ENCODE results near the gene DIS3. TPM values are rescaled to one million over a fixed set of nuclear protein-coding genes. Genes with fewer than 3 reads are reported as not detected.
"Not testable (repeated sequence)": the region's sequence is repeated elsewhere in the genome, so short reads cannot be mapped to it uniquely, and the experiment has no call there.

DIS3 gene, protein sequence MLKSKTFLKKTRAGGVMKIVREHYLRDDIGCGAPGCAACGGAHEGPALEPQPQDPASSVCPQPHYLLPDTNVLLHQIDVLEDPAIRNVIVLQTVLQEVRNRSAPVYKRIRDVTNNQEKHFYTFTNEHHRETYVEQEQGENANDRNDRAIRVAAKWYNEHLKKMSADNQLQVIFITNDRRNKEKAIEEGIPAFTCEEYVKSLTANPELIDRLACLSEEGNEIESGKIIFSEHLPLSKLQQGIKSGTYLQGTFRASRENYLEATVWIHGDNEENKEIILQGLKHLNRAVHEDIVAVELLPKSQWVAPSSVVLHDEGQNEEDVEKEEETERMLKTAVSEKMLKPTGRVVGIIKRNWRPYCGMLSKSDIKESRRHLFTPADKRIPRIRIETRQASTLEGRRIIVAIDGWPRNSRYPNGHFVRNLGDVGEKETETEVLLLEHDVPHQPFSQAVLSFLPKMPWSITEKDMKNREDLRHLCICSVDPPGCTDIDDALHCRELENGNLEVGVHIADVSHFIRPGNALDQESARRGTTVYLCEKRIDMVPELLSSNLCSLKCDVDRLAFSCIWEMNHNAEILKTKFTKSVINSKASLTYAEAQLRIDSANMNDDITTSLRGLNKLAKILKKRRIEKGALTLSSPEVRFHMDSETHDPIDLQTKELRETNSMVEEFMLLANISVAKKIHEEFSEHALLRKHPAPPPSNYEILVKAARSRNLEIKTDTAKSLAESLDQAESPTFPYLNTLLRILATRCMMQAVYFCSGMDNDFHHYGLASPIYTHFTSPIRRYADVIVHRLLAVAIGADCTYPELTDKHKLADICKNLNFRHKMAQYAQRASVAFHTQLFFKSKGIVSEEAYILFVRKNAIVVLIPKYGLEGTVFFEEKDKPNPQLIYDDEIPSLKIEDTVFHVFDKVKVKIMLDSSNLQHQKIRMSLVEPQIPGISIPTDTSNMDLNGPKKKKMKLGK
- total RNA-seq, result 10 to 100 TPM; 31.2 to 33.6 TPM

GRCh38 chr13:72781451-72782439 is at the start of gene DIS3, which contains the start of gene PIBF1:
DIS3 (minus strand) TSS chr13:72781900; CDS start chr13:72781832, 68 bp downstream.
PIBF1 (plus strand) TSS chr13:72782133; CDS start chr13:72783470, 1,337 bp downstream.
- Mint-ChIP-seq H3K36me3 (ENCODE audit: low read depth) (peaks cover 46% of the 10 kb centered on the region), H3K4me3 (peak within 1 kb of the TSS; percentile 95), H3K27ac (peak within 1 kb of the TSS; percentile 93), H3K9me3 (no peaks in the 10 kb centered on the region), H3K4me1 (peaks cover 63% of the 10 kb centered on the region), H3K27me3 (no peaks in the 10 kb centered on the region)
- peak; percentile 98 for DNase-seq
- ChIA-PET CTCF (interaction anchor here (0.8 to 1.0 kb wide), 2 partner anchors 11 to 53 kb away, joined by 3 read pairs; no protein-coding TSS in a partner anchor), POLR2A (interaction anchor here (0.6 to 4.6 kb wide), 4 partner anchors 53 to 64 kb away, joined by 3 to 26 read pairs (median 4); partner anchors contain the start of genes BORA and MZT1)

GRCh38 chr13:72823724-72824123 is 42.0 kb upstream of the DIS3 start:
- peaks cover 43% of the 10 kb centered on the region for H3K36me3 Mint-ChIP-seq (ENCODE audit: low read depth)
- no peak overlapping the region for H3K4me3 Mint-ChIP-seq
- H3K4me1 Mint-ChIP-seq, result no peaks in the 10 kb centered on the region
- DNase-seq, result no peak
- POLR2A ChIA-PET, result no interaction called here
- no peaks in the 10 kb centered on the region for H3K9me3 Mint-ChIP-seq
- no peak overlapping the region for H3K27ac Mint-ChIP-seq
- CTCF ChIA-PET, result interaction anchor here (0.7 kb wide), 1 partner anchor 8 kb away, joined by 4 read pairs; no protein-coding TSS in a partner anchor
- H3K27me3 Mint-ChIP-seq, result no peaks in the 10 kb centered on the region

DNA sequence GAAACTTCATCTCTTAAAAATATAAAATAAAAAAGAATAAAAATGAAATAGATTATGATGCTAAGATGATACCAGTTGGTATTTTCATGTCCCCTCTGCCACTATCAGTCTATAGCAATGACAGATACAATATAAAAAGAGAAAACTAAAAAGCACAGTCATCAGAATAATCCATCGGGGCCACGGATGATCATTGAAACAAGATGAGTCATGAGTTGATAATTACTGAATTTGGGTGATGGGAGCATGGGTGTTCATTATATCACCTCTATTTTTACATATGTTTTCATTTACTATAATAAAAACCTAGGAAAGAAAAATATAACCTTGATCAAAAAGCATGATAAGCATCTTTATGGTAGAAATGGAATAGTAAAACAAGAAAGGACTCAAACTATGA is 41.4 kb upstream of the DIS3 start:
- Mint-ChIP-seq H3K4me3 (no peak overlapping the region), H3K4me1 (no peaks in the 10 kb centered on the region)

DNA sequence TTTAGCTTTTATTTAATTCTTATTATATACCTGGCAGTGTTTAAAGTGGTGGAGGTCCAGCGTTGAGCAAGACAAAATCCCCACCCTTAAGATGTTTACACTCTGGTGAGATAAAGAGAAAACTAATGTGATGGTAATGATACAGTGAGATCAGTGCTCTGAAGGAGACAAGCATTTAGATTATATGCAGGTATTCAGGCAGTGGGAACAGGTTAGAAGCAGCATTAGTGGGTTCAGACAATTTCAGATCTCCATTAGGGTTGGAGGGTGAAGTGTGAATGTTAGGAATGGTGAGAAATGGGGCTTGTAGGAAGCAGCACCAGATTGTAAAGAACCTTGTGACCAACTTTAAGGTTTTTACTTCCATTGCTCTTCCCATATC is 39.2 kb upstream of the DIS3 start:
- ChIA-PET POLR2A (no interaction called here), CTCF (no interaction called here)
- H3K27ac Mint-ChIP-seq, result no peak overlapping the region

More for the DNA sequence above, 41.4 kb upstream of the DIS3 start:
- no peak overlapping the region for H3K27ac Mint-ChIP-seq
- DNase-seq, result no peak
- CTCF ChIA-PET, result no interaction called here
- H3K9me3 Mint-ChIP-seq, result no peaks in the 10 kb centered on the region
- H3K27me3 Mint-ChIP-seq, result no peaks in the 10 kb centered on the region
- POLR2A ChIA-PET, result no interaction called here
- peaks cover 43% of the 10 kb centered on the region for H3K36me3 Mint-ChIP-seq (ENCODE audit: low read depth)

GRCh38 chr13:72820156-72820897 is 38.6 kb upstream of the DIS3 start:
- Mint-ChIP-seq H3K27ac (no peak overlapping the region), H3K4me3 (no peak overlapping the region), H3K36me3 (ENCODE audit: low read depth) (peaks cover 27% of the 10 kb centered on the region), H3K4me1 (no peaks in the 10 kb centered on the region), H3K27me3 (no peaks in the 10 kb centered on the region), H3K9me3 (no peaks in the 10 kb centered on the region)
- CTCF ChIA-PET, result no interaction called here
- POLR2A ChIA-PET, result no interaction called here
- no peak for DNase-seq

More for the DNA sequence above, 39.2 kb upstream of the DIS3 start:
- H3K27me3 Mint-ChIP-seq, result no peaks in the 10 kb centered on the region
- no peak for DNase-seq
- peaks cover 29% of the 10 kb centered on the region for H3K36me3 Mint-ChIP-seq (ENCODE audit: low read depth)
- H3K4me3 Mint-ChIP-seq, result no peak overlapping the region
- no peaks in the 10 kb centered on the region for H3K9me3 Mint-ChIP-seq
- H3K4me1 Mint-ChIP-seq, result no peaks in the 10 kb centered on the region

- H3K4me3 Mint-ChIP-seq, result no peak overlapping the region
- no peaks in the 10 kb centered on the region for H3K27me3 Mint-ChIP-seq
- H3K27ac Mint-ChIP-seq, result no peak overlapping the region
- DNase-seq, result no peak
- peaks cover 30% of the 10 kb centered on the region for H3K36me3 Mint-ChIP-seq (ENCODE audit: low read depth)
- no peaks in the 10 kb centered on the region for H3K4me1 Mint-ChIP-seq
- no peaks in the 10 kb centered on the region for H3K9me3 Mint-ChIP-seq
- POLR2A ChIA-PET, result no interaction called here
- CTCF ChIA-PET, result interaction anchor here (0.6 to 1.1 kb wide), 4 partner anchors 21 to 594 kb away, joined by 3 to 6 read pairs (median 3); no protein-coding TSS in a partner anchor
Observed at GRCh38 chr13:72808917-72809500, 27.3 kb upstream of the DIS3 start.

DNA sequence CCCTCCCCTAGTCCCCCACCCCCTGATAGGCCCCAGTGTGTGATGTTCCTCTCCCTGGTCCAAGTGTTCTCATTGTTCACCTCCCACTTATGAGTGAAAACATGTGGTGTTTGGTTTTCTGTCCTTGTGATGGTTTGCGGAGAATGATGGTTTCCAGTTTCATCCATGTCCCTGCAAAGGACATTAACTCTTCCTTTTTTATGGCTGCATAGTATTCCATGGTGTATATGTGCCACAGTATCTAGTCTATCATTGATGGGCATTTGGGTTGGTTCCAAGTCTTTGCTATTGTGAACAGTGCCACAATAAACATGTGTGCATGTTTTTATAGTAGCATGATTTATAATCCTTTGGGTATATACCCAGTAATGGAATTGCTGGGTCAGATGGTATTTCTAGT is 24.8 kb upstream of the DIS3 start:
- H3K27ac Mint-ChIP-seq, POLR2A ChIA-PET, H3K4me1 Mint-ChIP-seq, DNase-seq, CTCF ChIA-PET, H3K27me3 Mint-ChIP-seq, H3K4me3 Mint-ChIP-seq, H3K9me3 Mint-ChIP-seq: not testable (repeated sequence)
- peaks cover 31% of the 10 kb centered on the region for H3K36me3 Mint-ChIP-seq (ENCODE audit: low read depth)

DNA sequence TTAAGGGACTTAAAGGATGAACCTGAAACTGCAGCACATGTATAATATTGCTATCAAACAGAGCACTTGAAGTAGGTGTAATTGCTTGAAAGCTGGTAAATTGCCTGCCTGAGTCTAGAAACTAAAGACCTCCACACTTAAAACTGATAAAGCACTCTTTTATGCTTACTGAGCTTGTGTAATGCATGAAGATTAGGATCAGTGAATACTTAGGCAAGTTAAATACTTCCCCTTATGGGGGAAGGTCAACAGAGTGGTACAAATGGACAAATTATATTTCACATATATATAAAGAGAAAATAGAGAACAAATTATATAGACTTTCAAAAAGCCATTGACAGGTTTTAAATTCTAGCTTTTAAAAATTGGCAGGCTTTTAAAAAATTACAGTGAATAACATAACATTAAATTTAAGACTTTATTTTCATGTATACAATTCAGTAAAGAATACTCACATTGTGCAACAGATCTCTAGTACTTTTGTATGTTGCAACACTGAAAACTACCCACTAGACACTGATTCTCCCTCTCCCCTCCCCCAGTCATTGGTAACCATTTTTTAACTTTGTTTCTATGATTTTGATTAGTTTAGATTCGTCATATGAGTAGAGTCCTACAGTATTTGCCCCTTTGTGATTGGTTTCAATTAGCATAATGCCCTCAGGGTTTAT is 24.1 kb upstream of the DIS3 start:
- no peaks in the 10 kb centered on the region for H3K9me3 Mint-ChIP-seq
- DNase-seq, result no peak
- H3K27ac Mint-ChIP-seq, result no peak overlapping the region
- no peak overlapping the region for H3K4me3 Mint-ChIP-seq
- H3K4me1 Mint-ChIP-seq, result no peaks in the 10 kb centered on the region
- ChIA-PET POLR2A (no interaction called here), CTCF (no interaction called here)
- peaks cover 35% of the 10 kb centered on the region for H3K36me3 Mint-ChIP-seq (ENCODE audit: low read depth)
- H3K27me3 Mint-ChIP-seq, result no peaks in the 10 kb centered on the region

GRCh38 chr13:72804301-72804700 is 22.6 kb upstream of the DIS3 start:
- DNase-seq, result no peak
- no peaks in the 10 kb centered on the region for H3K4me1 Mint-ChIP-seq
- peaks cover 40% of the 10 kb centered on the region for H3K36me3 Mint-ChIP-seq (ENCODE audit: low read depth)
- no peaks in the 10 kb centered on the region for H3K27me3 Mint-ChIP-seq
- POLR2A ChIA-PET, result no interaction called here
- H3K27ac Mint-ChIP-seq, result no peak overlapping the region
- H3K4me3 Mint-ChIP-seq, result no peak overlapping the region
- CTCF ChIA-PET, result interaction anchor here (1.2 kb wide), 1 partner anchor 9 kb away, joined by 3 read pairs; no protein-coding TSS in a partner anchor
- H3K9me3 Mint-ChIP-seq, result no peaks in the 10 kb centered on the region

- Mint-ChIP-seq H3K4me1 (peaks cover under 1% of the 10 kb centered on the region), H3K27ac (no peak overlapping the region), H3K4me3 (no peak overlapping the region), H3K9me3 (peaks cover 4% of the 10 kb centered on the region), H3K36me3 (ENCODE audit: low read depth) (peaks cover 55% of the 10 kb centered on the region), H3K27me3 (no peaks in the 10 kb centered on the region)
- no peak for DNase-seq
- ChIA-PET POLR2A (no interaction called here), CTCF (no interaction called here)
Observed at GRCh38 chr13:72798817-72799216, 17.1 kb upstream of the DIS3 start.

DNA sequence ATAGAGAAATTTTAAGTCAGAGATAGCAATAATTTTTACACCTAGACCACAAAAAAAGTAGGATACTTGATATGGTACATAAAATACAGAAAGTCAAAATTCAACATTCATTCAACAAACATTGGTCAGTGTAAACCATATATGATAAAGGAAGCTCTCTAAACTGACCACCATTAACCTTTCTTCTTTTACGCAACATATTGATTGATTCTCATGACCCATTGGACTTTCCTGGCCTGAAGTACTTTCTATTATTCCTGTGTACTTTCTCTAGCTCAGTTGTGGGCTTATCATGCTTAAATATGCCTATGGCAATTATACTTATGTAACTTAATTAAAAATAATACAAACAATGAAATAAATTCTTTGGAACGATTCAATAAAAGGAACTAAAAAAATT is 10.9 kb upstream of the DIS3 start:
- Mint-ChIP-seq H3K4me1 (peaks cover 2% of the 10 kb centered on the region), H3K36me3 (ENCODE audit: low read depth) (peaks cover 51% of the 10 kb centered on the region), H3K9me3 (peaks cover 6% of the 10 kb centered on the region), H3K27me3 (no peaks in the 10 kb centered on the region), H3K4me3 (no peak overlapping the region), H3K27ac (no peak overlapping the region)
- DNase-seq, result no peak
- ChIA-PET CTCF (no interaction called here), POLR2A (no interaction called here)
